H1 (cell line): ENCODE results near the gene HACD4. TPM values are rescaled to one million over a fixed set of nuclear protein-coding genes. Genes with fewer than 3 reads are reported as not detected.

Experiments used
- ATF2 ChIP-seq: IDR thresholded peaks from 2 replicates; pipeline ENCODE4 v1.6.1; 2012; ENCODE audit warnings: low read length, inconsistent platforms
- BCL11A ChIP-seq, 2 experiments: IDR thresholded peaks; one replicate each; pipeline ENCODE4 v1.6.1; 2011; ENCODE audit warnings: low read depth in 2 of 2, low read length in 2 of 2, mild to moderate bottlenecking in 2 of 2
- MAX ChIP-seq: IDR thresholded peaks from 2 replicates; pipeline ENCODE4 v1.6.1; 2012; ENCODE audit warnings: inconsistent platforms
- SIRT6 ChIP-seq: IDR thresholded peaks from one replicate; pipeline ENCODE4 v1.7.1; 2012; ENCODE audit warnings: low read length, inconsistent platforms
- SIX5 ChIP-seq: IDR thresholded peaks from 2 replicates; pipeline ENCODE4 v1.6.1; 2011; ENCODE audit warnings: mild to moderate bottlenecking, low read depth, low read length
- USF2 ChIP-seq: IDR thresholded peaks from 2 replicates; pipeline ENCODE4 v1.6.1; 2011; ENCODE audit warnings: low read length, improper control_type of control experiment
- polyA plus RNA-seq, 7 experiments: library from polyadenylated mRNA; depleted of rRNA in 3 of 7; stranded (reverse) in 5 of 7; unstranded in 2 of 7; fragments of >200 nt in 5 of 7; fragments of 200-250 nt in 2 of 7; gene quantifications; 1 replicate in 5 of 7; 2 replicates in 1 of 7; 4 replicates in 1 of 7; pipeline versions ENCODE4 v1.2.1 to v1.2.3, GENCODE V29; 2011 to 2013; ENCODE audit warnings: missing spikeins in 2 of 7, mixed read lengths in 2 of 7
- total RNA-seq: library from RNA; stranded (reverse); fragmentation: NEBNext Ultra II Directional; extraction: Animal tissue kit (Norgen Biotek cat#: 25700); gene quantifications from 2 replicates; pipeline ENCODE4 v1.2.1, GENCODE V29; 2021

HACD4 gene
- total and polyA plus RNA-seq, 2 of the 8 experiments (the other 6 are each of a cell fraction or from before 2014, with no cell fraction given): 0.65 to 0.86 TPM

- no peak for TF ChIP-seq ATF2
- no peak for TF ChIP-seq SIRT6
- no peak for TF ChIP-seq BCL11A (IDR thresholded peaks at IDR 0.05; ENCODE audit: low read depth in 2 of 2, low read length in 2 of 2)
- no peak for TF ChIP-seq USF2
- TF ChIP-seq SIX5: no peak
- peak; percentile 59; the same call in 1 of the 2 replicates for TF ChIP-seq MAX
Observed at GRCh38 chr9:21031091-21031807, at the start of gene HACD4 (continued).
